OCI-LY3 (cell line): ENCODE data around the gene GPX5.

Experiments used
- H2AFZ ChIP-seq: fragments of 200-600, 300-600 bp; shearing (Covaris generic); 2 replicates; pipeline ENCODE4 v1.6.0; 2014; ENCODE audit warnings: antibody characterized with exemption, low read depth, low read length
- H3K27ac ChIP-seq: fragments of 200-600, 300-600 bp; sonication (generic); 2 replicates; pipeline ENCODE4 v1.5.1; 2014; ENCODE audit warnings: mild to moderate bottlenecking, low read length, moderate library complexity, mixed read lengths
- H3K27me3 ChIP-seq: fragments of 200-600, 300-600 bp; sonication (generic); 2 replicates; pipeline ENCODE4 v1.6.1; 2014; ENCODE audit warnings: low read depth, low read length, mixed read lengths
- H3K36me3 ChIP-seq: fragments of 200-600, 300-600 bp; sonication (generic); replicated peaks from 2 replicates; pipeline ENCODE3; 2014; ENCODE audit warnings: low read depth, low read length, mixed read lengths
- H3K4me1 ChIP-seq: fragments of 300-600, 200-600 bp; sonication (generic); 2 replicates; pipeline ENCODE4 v1.6.1; 2014; ENCODE audit warnings: low read length, mixed read lengths
- H3K4me2 ChIP-seq: fragments of 200-600, 300-600 bp; sonication (generic); 2 replicates; pipeline ENCODE4 v1.6.1; 2014; ENCODE audit warnings: low read length, mixed read lengths
- H3K4me3 ChIP-seq: fragments of 300-600, 200-600 bp; sonication (generic); 2 replicates; pipeline ENCODE4 v1.5.1; 2014; ENCODE audit warnings: antibody characterized with exemption, mild to moderate bottlenecking, low read length, moderate library complexity
- H3K79me2 ChIP-seq: fragments of 300-600, 200-600 bp; shearing (Covaris generic); 2 replicates; pipeline ENCODE4 v1.6.1; 2014; ENCODE audit warnings: mild to moderate bottlenecking, low read length, mixed read lengths
- H3K9ac ChIP-seq: fragments of 300-600, 200-600 bp; shearing (Covaris generic); 2 replicates; pipeline ENCODE4 v1.6.0; 2014; ENCODE audit warnings: mild to moderate bottlenecking, low read length, moderate library complexity
- H3K9me3 ChIP-seq: fragments of 200-600, 300-600 bp; shearing (Covaris generic); 2 replicates; pipeline ENCODE4 v1.6.1; 2014; ENCODE audit warnings: low read length, mixed read lengths; ENCODE audit not compliant: insufficient read depth
- H4K20me1 ChIP-seq: fragments of 200-600, 300-600 bp; sonication (generic); 2 replicates; pipeline ENCODE4 v1.6.1; 2016; ENCODE audit warnings: low read length, mixed read lengths; ENCODE audit not compliant: insufficient read depth
- CTCF ChIP-seq: fragments of 200-600, 300-600 bp; sonication (generic); IDR thresholded peaks from 2 replicates; pipeline ENCODE4 v1.5.1; 2014; ENCODE audit warnings: antibody characterized with exemption, low read length, low read depth
- EZH2phosphoT487 ChIP-seq: fragments of 200-600 bp; shearing (Covaris generic); IDR thresholded peaks from 2 replicates; pipeline ENCODE4 v1.6.1; 2018; ENCODE audit warnings: antibody characterized with exemption, mixed run types, low read depth

GPX5 gene

GRCh38 chr6:28553384-28553985 lies 27.8 kb downstream of the GPX5 start:
- no peaks in the 10 kb centered on the region for H3K79me2 ChIP-seq
- H3K27ac ChIP-seq: no peak overlapping the region
- TF ChIP-seq CTCF: no peak
- H3K4me3 ChIP-seq: no peak overlapping the region
- H3K27me3 ChIP-seq: no peaks in the 10 kb centered on the region
- no peak overlapping the region for H3K4me2 ChIP-seq
- no peaks in the 10 kb centered on the region for H3K4me1 ChIP-seq
- H3K9ac ChIP-seq: no peak overlapping the region
- H2AFZ ChIP-seq: no peak overlapping the region
- no peaks in the 10 kb centered on the region for H4K20me1 ChIP-seq
- H3K36me3 ChIP-seq: no peaks in the 10 kb centered on the region
- no peaks in the 10 kb centered on the region for H3K9me3 ChIP-seq

- Histone ChIP-seq H3K36me3 (no peaks in the 10 kb centered on the region), H3K9ac (no peak overlapping the region), H3K27ac (no peak overlapping the region), H3K27me3 (no peaks in the 10 kb centered on the region), H3K4me2 (no peak overlapping the region), H3K79me2 (no peaks in the 10 kb centered on the region), H3K4me1 (no peaks in the 10 kb centered on the region), H2AFZ (no peak overlapping the region), H3K9me3 (no peaks in the 10 kb centered on the region), H3K4me3 (no peak overlapping the region), H4K20me1 (no peaks in the 10 kb centered on the region)
- TF ChIP-seq EZH2phosphoT487 (no peak), CTCF (no peak)
These were observed 28.6 kb downstream of the GPX5 start for GRCh38 chr6:28553986-28554881.

- TF ChIP-seq EZH2phosphoT487 (no peak), CTCF (no peak)
- Histone ChIP-seq H3K36me3 (no peaks in the 10 kb centered on the region), H3K4me1 (no peaks in the 10 kb centered on the region), H3K79me2 (no peaks in the 10 kb centered on the region), H3K4me2 (no peak overlapping the region), H3K9ac (no peak overlapping the region), H3K27me3 (no peaks in the 10 kb centered on the region), H3K4me3 (no peak overlapping the region), H2AFZ (no peak overlapping the region), H3K27ac (no peak overlapping the region), H4K20me1 (no peaks in the 10 kb centered on the region), H3K9me3 (no peaks in the 10 kb centered on the region)
These were observed 29.5 kb downstream of the GPX5 start for GRCh38 chr6:28555136-28555535.

- H3K4me3 ChIP-seq: no peak overlapping the region
- H3K9me3 ChIP-seq: no peaks in the 10 kb centered on the region
- no peak overlapping the region for H3K9ac ChIP-seq
- H3K4me1 ChIP-seq: no peaks in the 10 kb centered on the region
- no peaks in the 10 kb centered on the region for H4K20me1 ChIP-seq
- peaks cover 3% of the 10 kb centered on the region; the same call in 1 of the 2 replicates for H3K27me3 ChIP-seq
- no peak overlapping the region for H3K27ac ChIP-seq
- no peaks in the 10 kb centered on the region for H3K36me3 ChIP-seq
- H3K4me2 ChIP-seq: no peak overlapping the region
- H3K79me2 ChIP-seq: no peaks in the 10 kb centered on the region
- H2AFZ ChIP-seq: no peak overlapping the region
- no peak for TF ChIP-seq CTCF
- no peak for TF ChIP-seq EZH2phosphoT487
These were observed 32.9 kb downstream of the GPX5 start for GRCh38 chr6:28558629-28559028.
